ENCODE results near the gene ICE2. TPM values are rescaled to one million over a fixed set of nuclear protein-coding genes. Genes with fewer than 3 reads are reported as not detected.

The ICE2 gene
- total RNA-seq, 1 donor from 2014 or later: 51.9 TPM

DNA sequence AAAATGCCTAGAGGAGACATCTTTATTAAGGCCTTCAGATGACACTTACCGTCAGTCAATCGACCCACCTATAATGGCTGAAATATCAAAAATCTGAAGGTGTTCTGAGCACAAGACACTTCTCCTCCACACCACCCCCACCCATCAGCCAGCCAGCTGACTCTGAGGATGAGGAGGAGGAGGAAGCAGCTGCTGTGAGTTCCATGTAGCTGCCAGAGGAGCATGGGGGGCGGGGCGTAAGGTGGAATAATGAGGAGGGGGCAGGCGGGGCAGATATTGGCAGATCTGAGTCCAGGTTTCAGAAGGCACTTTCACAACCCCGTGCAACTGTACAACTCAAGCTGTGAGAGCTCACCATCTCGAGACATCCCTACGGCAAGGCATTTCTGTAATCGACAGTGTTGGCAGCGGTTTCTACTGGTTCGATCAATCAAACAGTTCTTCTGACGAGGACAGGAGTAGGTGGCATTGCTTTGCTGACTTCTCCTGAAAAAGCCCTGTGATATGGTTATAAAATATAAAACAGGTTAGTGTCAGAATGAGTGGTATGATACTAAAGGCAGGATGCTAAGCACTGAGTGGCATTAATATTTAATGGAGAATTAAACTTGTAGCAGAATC, 35.4 kb upstream of the ICE2 start:
- Mint-ChIP-seq H3K36me3 (ENCODE audit: low read depth) (peaks cover 55% of the 10 kb centered on the region), H3K4me3 (no peak overlapping the region), H3K27me3 (ENCODE audit: insufficient read depth) (no peaks in the 10 kb centered on the region), H3K27ac (no peak overlapping the region), H3K9me3 (no peaks in the 10 kb centered on the region), H3K4me1 (ENCODE audit: low read depth) (peaks cover 44% of the 10 kb centered on the region)
- intact Hi-C loops (cut with micrococcal nuclease): no loop called here
- no peak for DNase-seq (ENCODE audit: low spot score)

DNA sequence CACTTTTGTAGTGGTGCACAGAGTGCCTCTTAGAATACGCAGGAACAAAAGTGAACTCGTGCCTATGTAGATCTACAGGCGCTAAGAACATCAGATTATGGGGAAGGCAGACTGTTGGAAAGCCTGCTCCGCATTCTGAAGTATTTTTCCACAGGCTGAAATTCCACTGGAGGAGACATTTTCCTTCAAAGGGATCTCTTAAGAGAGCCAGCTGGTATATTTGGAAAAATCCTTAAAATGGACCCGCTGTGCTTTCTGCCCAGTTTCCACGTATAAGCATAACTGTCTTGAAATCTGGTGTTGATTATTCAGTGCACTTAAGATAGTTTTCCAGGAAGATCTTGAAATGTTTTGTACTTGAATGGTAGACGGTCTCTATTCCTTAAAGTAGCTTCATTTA, 34.7 kb upstream of the ICE2 start:
- Mint-ChIP-seq H3K27ac (no peak overlapping the region), H3K27me3 (ENCODE audit: insufficient read depth) (no peaks in the 10 kb centered on the region), H3K36me3 (ENCODE audit: low read depth) (peaks cover 57% of the 10 kb centered on the region), H3K4me3 (no peak overlapping the region), H3K4me1 (ENCODE audit: low read depth) (peaks cover 46% of the 10 kb centered on the region), H3K9me3 (no peaks in the 10 kb centered on the region)
- intact Hi-C loops (cut with micrococcal nuclease): no loop called here
- no peak for DNase-seq (ENCODE audit: low spot score)

DNA sequence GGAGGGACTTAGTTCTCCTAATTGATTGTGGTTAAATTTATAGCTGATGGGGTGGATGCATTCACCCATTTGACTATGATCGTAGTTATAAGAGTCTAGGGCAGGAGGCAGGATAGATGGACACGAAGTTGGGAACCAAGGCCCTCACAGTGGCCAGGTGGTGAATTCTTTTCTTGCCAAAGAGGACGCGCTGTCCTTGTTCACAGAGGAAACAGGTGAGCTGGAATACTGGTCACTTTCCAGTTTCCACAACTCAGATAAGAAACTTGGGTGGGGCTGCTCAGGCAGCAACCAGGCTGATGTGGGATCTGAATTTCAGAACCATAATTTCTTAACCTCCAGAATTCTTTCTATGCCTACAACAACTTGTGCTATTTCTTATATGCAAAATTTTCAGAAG, 34.0 kb upstream of the ICE2 start:
- peaks cover 52% of the 10 kb centered on the region for H3K36me3 Mint-ChIP-seq (ENCODE audit: low read depth)
- no peak overlapping the region for H3K27ac Mint-ChIP-seq
- intact Hi-C loops (cut with micrococcal nuclease): no loop called here
- H3K9me3 Mint-ChIP-seq: no peaks in the 10 kb centered on the region
- no peaks in the 10 kb centered on the region for H3K27me3 Mint-ChIP-seq (ENCODE audit: insufficient read depth)
- no peak for DNase-seq (ENCODE audit: low spot score)
- peaks cover 46% of the 10 kb centered on the region for H3K4me1 Mint-ChIP-seq (ENCODE audit: low read depth)
- H3K4me3 Mint-ChIP-seq: no peak overlapping the region

DNA sequence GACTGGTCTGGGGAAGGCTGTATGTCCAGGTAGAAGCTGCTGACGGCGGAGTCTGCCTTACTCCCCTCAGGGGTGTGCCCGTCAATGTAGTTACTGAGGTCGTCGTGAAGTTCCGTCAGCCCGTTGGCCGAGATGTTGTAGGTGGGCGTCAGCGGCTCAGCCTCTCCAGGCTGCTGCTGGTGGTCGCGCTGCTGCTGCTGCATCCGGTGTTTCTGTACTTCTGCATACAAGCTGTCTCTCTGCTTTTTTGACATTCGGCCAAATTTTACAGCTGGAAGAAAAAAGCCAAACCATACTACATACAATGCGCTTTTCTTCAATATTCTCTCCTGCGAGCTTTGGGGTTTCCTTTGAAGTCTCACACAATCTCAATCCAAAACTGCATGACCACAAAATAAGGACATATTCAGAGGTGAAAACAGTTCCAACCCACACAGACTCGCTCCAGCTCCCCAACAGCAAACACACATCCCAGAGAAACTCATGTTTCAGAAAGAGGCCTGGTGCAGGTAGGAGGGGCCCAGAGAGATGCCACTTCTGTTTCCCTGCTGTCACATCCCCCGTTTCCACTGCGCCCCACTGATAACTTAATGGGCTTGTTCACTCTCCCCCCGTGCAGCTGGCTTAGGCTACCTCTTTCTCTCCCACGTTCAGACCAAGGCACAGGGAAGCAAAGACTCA, 32.5 kb upstream of the ICE2 start:
- Mint-ChIP-seq H3K36me3 (ENCODE audit: low read depth) (peaks cover 57% of the 10 kb centered on the region), H3K4me1 (ENCODE audit: low read depth) (peaks cover 50% of the 10 kb centered on the region), H3K27ac (peak overlapping the region; percentile 55), H3K9me3 (no peaks in the 10 kb centered on the region), H3K4me3 (no peak overlapping the region), H3K27me3 (ENCODE audit: insufficient read depth) (no peaks in the 10 kb centered on the region)
- no peak for DNase-seq (ENCODE audit: low spot score)
- intact Hi-C loops (cut with micrococcal nuclease): no loop called here

DNA sequence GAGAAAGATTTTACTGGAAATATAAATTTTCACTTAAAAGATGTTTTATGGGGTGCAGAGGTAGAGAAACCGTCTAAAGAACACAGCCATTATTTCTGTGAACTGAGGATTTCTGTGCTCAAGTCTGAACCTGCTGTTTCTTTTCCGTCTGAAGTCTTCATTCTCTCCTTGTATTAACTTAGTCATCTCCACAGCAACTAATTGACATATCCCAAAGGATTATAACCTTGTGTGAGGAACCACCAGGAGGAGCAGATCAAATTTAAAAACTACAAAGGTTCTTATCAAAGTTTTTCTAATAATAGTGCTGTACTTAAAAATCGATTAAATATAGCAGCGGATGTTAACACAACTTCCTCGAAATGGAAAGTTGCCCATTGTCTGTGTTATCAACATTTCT, 31.1 kb upstream of the ICE2 start:
- Mint-ChIP-seq H3K27me3 (ENCODE audit: insufficient read depth) (no peaks in the 10 kb centered on the region), H3K27ac (no peak overlapping the region), H3K4me1 (ENCODE audit: low read depth) (peaks cover 54% of the 10 kb centered on the region), H3K4me3 (no peak overlapping the region), H3K9me3 (no peaks in the 10 kb centered on the region), H3K36me3 (ENCODE audit: low read depth) (peaks cover 60% of the 10 kb centered on the region)
- intact Hi-C loops (cut with micrococcal nuclease): no loop called here
- no peak for DNase-seq (ENCODE audit: low spot score)

DNA sequence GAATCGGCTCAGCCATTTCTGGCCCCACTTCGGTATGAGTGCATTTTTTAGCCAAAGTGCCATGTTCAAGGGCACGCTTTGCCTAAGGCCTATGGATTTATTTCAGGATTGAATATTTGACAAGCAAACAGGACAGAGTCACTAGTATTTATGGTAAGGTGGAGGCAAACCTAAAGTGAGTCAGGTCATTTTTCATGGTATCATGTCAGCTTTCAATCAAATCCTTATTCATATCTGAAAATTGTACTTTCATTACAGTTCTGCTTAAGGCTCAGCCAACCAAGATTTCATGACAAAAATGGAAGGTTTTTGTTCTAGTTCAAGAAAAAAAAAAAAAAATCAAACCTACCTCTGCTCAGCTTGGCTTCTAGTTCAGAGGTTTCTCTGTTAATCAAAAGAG, 30.5 kb upstream of the ICE2 start:
- Mint-ChIP-seq H3K27me3 (ENCODE audit: insufficient read depth) (no peaks in the 10 kb centered on the region), H3K27ac (no peak overlapping the region), H3K36me3 (ENCODE audit: low read depth) (peaks cover 63% of the 10 kb centered on the region), H3K9me3 (no peaks in the 10 kb centered on the region), H3K4me1 (ENCODE audit: low read depth) (peaks cover 58% of the 10 kb centered on the region), H3K4me3 (no peak overlapping the region)
- intact Hi-C loops (cut with micrococcal nuclease): loop anchor here (2.0 to 5.0 kb wide), 6 partner anchors 41 to 1325 kb away; no protein-coding TSS in a partner anchor
- DNase-seq (ENCODE audit: low spot score): no peak

DNA sequence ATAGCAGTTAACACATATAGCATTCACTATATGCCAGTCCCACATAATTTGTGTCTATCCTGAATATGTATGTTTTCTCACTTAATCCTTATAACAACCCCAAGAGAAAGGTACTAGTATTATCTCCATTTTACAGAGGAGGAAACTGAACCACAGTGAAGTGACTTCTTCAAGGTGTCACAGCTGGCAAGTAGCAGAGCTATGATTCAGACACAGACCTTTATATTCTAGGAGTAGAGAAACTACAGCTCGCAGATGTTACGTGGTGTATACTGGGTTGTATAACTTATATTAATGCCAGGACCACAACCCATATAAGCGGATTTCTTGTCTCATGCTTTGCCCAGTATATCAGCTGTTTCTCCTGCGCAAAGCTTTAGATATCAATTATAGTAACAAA, 29.5 kb upstream of the ICE2 start:
- DNase-seq (ENCODE audit: low spot score): no peak
- Mint-ChIP-seq H3K4me3 (no peak overlapping the region), H3K36me3 (ENCODE audit: low read depth) (peaks cover 53% of the 10 kb centered on the region), H3K27me3 (ENCODE audit: insufficient read depth) (no peaks in the 10 kb centered on the region), H3K9me3 (no peaks in the 10 kb centered on the region), H3K27ac (peak overlapping the region; percentile 65), H3K4me1 (ENCODE audit: low read depth) (peaks cover 58% of the 10 kb centered on the region)
- intact Hi-C loops (cut with micrococcal nuclease): loop anchor here (1.0 to 5.0 kb wide), 10 partner anchors 12 to 1326 kb away; no protein-coding TSS in a partner anchor

DNA sequence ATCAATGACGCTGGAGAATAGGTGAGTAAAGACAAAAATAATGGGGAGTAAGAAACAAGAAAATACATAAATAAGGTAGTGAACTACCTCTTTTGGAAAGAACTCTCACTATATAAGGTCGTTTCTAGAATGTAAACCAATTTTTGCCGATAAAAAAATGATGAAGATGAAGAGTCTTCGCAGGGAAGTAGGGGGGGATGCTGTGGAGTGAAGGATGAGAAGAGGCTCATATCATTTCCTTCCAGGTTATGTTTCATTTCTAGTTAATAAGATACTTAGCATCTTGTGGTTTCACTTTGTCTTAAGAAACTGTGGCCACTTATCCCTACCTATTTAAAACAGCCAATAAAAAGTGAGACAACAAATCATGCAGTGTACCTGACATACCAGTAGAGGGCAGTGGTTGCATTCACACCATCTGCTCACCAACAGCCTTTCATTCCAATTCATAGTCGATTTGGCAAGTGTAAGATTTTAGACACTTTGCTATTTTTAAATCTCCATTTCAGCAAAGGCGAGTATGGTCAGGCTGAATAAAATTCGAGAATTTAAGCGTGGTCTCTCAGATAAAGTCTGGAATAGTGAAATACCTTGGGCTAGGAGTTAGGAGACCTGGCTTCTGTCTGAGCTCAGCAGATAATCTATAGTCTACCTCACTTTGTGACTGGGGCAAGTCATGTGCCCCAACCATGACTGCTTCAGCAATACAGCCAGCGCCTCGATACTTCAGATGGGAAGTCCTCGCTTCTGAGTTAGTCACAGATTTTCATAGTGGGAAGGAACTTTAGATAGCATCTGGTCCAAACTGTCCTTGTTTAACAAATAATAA, 28.9 kb upstream of the ICE2 start:
- Mint-ChIP-seq H3K4me3 (no peak overlapping the region), H3K36me3 (ENCODE audit: low read depth) (peaks cover 50% of the 10 kb centered on the region)
- intact Hi-C loops (cut with micrococcal nuclease): loop anchor here (1.0 to 5.0 kb wide), 12 partner anchors 12 to 1327 kb away; partner anchors contain the start of gene ICE2

DNA sequence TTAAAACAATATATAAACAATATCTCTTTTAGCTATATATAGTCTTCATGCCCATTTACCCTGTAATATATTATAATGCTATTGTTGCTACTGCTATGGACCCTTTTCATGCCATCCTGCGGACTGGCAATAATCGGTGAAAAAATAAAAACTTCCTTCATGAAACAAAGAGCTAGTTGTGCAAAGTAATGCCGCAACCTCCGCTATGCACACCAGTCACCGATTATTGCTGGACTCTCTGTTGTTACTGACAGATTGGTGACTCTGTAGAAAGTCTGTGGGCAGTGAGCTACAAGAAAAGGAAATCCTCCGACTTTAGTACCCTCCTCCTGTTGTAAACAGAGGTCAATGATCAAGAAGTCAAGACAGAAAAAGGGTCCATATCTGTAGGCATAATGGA, 17.9 kb upstream of the ICE2 start:
- no peak for DNase-seq (ENCODE audit: low spot score)
- H3K4me1 Mint-ChIP-seq (ENCODE audit: low read depth): peaks cover 12% of the 10 kb centered on the region
- H3K36me3 Mint-ChIP-seq (ENCODE audit: low read depth): peaks cover 49% of the 10 kb centered on the region
- no peak overlapping the region for H3K27ac Mint-ChIP-seq
- no peak overlapping the region for H3K4me3 Mint-ChIP-seq
- H3K9me3 Mint-ChIP-seq: no peaks in the 10 kb centered on the region
- H3K27me3 Mint-ChIP-seq (ENCODE audit: insufficient read depth): no peaks in the 10 kb centered on the region
- intact Hi-C loops (cut with micrococcal nuclease): no loop called here

More for the DNA sequence above, 28.9 kb upstream of the ICE2 start:
- H3K27me3 Mint-ChIP-seq (ENCODE audit: insufficient read depth): no peaks in the 10 kb centered on the region
- peaks cover 58% of the 10 kb centered on the region for H3K4me1 Mint-ChIP-seq (ENCODE audit: low read depth)
- no peaks in the 10 kb centered on the region for H3K9me3 Mint-ChIP-seq
- peak overlapping the region; percentile 65 for H3K27ac Mint-ChIP-seq
- peak; percentile 51 for DNase-seq (ENCODE audit: low spot score)

DNA sequence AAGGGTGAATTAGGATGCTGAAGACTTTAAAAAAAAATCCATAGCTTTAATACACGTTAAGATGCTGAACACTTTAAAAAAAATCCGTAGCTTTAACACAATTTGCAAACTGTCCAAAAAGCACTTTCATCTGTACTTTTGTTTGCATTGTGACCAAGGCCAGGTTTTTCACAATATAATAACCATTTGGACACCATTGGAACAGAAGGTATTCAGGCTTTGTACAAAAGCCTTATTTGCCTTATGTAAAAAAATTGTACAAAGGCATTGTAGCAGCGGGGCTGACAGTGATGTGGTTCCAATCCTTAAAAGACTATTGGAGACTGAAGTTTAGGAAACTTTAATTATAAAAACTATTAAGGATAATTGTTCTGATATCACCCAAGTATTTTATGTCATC, 15.2 kb upstream of the ICE2 start:
- Mint-ChIP-seq H3K36me3 (ENCODE audit: low read depth) (peaks cover 37% of the 10 kb centered on the region), H3K27ac (no peak overlapping the region), H3K27me3 (ENCODE audit: insufficient read depth) (no peaks in the 10 kb centered on the region), H3K4me1 (ENCODE audit: low read depth) (peaks cover 18% of the 10 kb centered on the region), H3K9me3 (no peaks in the 10 kb centered on the region), H3K4me3 (no peak overlapping the region)
- no peak for DNase-seq (ENCODE audit: low spot score)
- intact Hi-C loops (cut with micrococcal nuclease): no loop called here

DNA sequence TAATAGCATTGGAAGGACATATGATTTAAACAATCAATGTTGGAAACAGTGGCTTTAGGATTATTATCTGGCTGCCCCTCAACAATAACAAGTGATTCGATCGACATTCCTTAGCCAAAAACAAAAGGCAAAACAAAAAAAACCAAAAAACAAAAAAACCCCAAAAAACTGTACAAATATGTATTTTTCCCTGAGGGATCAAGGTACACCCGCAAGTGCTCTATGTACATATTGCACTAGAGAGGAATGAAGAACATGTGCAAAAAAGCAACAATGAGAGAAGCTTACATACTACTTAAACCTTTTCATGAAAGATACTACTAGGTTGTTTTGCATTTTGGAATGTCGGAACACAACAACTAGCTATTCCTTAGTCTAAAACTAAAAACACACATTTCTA, 14.2 kb upstream of the ICE2 start:
- peaks cover 39% of the 10 kb centered on the region for H3K36me3 Mint-ChIP-seq (ENCODE audit: low read depth)
- H3K27me3 Mint-ChIP-seq (ENCODE audit: insufficient read depth): no peaks in the 10 kb centered on the region
- no peak overlapping the region for H3K27ac Mint-ChIP-seq
- no peaks in the 10 kb centered on the region for H3K9me3 Mint-ChIP-seq
- no peak for DNase-seq (ENCODE audit: low spot score)
- intact Hi-C loops (cut with micrococcal nuclease): no loop called here
- H3K4me1 Mint-ChIP-seq (ENCODE audit: low read depth): peaks cover 24% of the 10 kb centered on the region
- H3K4me3 Mint-ChIP-seq: no peak overlapping the region

DNA sequence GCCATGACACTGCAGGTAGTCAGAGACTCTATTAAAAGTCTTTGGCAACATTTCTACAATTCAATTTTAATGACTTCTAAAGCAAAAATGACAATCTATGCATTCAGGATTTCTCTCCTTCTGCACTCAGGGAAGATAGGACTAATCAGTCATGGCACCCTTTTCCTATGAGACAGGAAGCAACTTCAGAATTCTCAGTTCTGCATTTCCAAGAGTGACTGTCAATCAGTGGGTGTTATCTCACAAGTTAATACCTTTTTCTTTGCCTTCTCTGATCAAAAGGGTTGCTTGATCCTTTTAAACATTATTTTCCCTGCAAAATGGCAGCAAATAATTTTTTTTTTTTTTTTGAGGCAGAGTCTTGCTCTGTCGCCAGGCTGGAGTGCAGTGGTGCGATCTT, 7.8 kb upstream of the ICE2 start:
- H3K27ac Mint-ChIP-seq: no peak overlapping the region

More for the DNA sequence above, 7.8 kb upstream of the ICE2 start:
- H3K36me3 Mint-ChIP-seq (ENCODE audit: low read depth): peaks cover 9% of the 10 kb centered on the region
- intact Hi-C loops (cut with micrococcal nuclease): no loop called here
- H3K9me3 Mint-ChIP-seq: no peaks in the 10 kb centered on the region
- H3K4me1 Mint-ChIP-seq (ENCODE audit: low read depth): peaks cover 12% of the 10 kb centered on the region
- H3K4me3 Mint-ChIP-seq: no peak overlapping the region
- H3K27me3 Mint-ChIP-seq (ENCODE audit: insufficient read depth): no peaks in the 10 kb centered on the region
- no peak for DNase-seq (ENCODE audit: low spot score)
